ENCODE data around the gene KDM4C.
"Not testable (repeated sequence)": the region's sequence is repeated elsewhere in the genome, so short reads cannot be mapped to it uniquely, and the experiment has no call there.

Gene KDM4C

DNA sequence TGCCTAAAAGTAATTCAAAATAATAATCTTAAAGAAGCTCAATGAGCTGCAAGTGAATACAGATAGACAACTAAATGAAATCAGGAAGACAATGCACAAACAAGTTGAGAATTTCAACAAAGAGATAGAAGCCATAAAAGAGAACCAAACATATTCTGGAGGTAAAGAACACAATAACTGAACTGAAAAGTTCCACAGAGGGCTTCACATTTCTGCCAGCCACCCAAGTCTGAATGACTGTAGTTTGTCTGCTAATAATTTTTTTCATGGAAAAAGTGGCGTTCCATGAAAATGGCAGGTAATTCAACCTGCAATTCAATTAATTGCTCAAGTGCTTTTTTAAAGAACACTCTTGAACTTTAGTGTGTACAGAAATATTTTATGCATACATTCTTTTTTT, 251.3 kb downstream of the KDM4C start:
- Histone ChIP-seq H3F3A (ENCODE audit: insufficient read depth) (no peaks in the 10 kb centered on the region; the same call in 1 of the 2 replicates), H3K4me2 (ENCODE audit: low read depth, low read length, poor library complexity, severe bottlenecking) (no peak overlapping the region), H3K9me2 (replicated peaks; ENCODE audit: insufficient read depth, low read length) (no peaks in the 10 kb centered on the region), H3K79me2 (ENCODE audit: insufficient read depth, low read length) (no peaks in the 10 kb centered on the region), H3K27ac (ENCODE audit: low read depth, low read length) (no peak overlapping the region), H3K36me3 (ENCODE audit: low read length) (peaks cover 19% of the 10 kb centered on the region), H3K9ac (ENCODE audit: low read length) (no peak overlapping the region), H3K27me3 (ENCODE audit: low read length) (no peaks in the 10 kb centered on the region), H2AFZ (ENCODE audit: low read depth, low read length, severe bottlenecking) (no peak overlapping the region), H3K9me3 (ENCODE audit: insufficient read depth, low read length) (no peaks in the 10 kb centered on the region), H3K4me3 (ENCODE audit: insufficient read depth, low read length, poor library complexity, severe bottlenecking) (no peak overlapping the region), H4K20me1 (ENCODE audit: low read depth, low read length) (no peaks in the 10 kb centered on the region)
- TF ChIP-seq EZH2phosphoT487 (conservative IDR thresholded peaks at IDR 0.05; ENCODE audit: low read length), result no peak

DNA sequence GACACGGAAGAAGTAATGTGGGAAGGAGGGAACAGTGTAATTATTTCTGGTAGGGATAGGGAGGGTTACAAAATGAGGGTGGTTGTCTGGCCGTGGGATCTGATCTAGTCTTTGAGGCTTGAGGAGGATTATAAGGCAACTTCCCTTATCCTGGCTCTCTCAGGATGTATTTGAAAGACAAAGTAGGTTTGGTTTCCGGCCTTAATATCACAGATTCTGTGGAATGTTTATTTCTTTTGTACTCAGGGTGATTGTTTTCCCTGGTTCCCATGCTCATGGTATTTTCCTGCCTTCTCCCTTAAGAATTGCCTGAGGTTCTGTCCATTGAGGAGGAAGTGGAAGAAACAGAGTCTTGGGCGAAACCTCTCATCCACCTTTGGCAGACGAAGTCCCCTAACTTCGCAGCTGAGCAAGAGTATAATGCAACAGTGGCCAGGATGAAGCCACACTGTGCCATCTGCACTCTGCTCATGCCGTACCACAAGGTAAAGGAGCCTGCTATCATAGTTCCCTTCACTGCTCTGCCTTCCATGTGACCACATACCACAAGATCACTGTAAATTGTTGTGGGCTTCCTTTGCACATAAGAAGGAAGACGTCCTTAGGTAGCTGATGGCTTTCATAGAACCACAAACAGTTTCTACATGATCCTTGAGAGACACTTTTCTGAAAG, 253.8 kb downstream of the KDM4C start:
- H2AFZ ChIP-seq (ENCODE audit: low read depth, low read length, severe bottlenecking), result no peak overlapping the region
- H3K9me3 ChIP-seq (ENCODE audit: insufficient read depth, low read length), result no peaks in the 10 kb centered on the region
- no peak overlapping the region for H3K27ac ChIP-seq (ENCODE audit: low read depth, low read length)
- no peaks in the 10 kb centered on the region; the same call in 1 of the 2 replicates for H3F3A ChIP-seq (ENCODE audit: insufficient read depth)
- H3K4me2 ChIP-seq (ENCODE audit: low read depth, low read length, poor library complexity, severe bottlenecking), result no peak overlapping the region
- H3K9ac ChIP-seq (ENCODE audit: low read length), result no peak overlapping the region
- TF ChIP-seq, protein P1, sequence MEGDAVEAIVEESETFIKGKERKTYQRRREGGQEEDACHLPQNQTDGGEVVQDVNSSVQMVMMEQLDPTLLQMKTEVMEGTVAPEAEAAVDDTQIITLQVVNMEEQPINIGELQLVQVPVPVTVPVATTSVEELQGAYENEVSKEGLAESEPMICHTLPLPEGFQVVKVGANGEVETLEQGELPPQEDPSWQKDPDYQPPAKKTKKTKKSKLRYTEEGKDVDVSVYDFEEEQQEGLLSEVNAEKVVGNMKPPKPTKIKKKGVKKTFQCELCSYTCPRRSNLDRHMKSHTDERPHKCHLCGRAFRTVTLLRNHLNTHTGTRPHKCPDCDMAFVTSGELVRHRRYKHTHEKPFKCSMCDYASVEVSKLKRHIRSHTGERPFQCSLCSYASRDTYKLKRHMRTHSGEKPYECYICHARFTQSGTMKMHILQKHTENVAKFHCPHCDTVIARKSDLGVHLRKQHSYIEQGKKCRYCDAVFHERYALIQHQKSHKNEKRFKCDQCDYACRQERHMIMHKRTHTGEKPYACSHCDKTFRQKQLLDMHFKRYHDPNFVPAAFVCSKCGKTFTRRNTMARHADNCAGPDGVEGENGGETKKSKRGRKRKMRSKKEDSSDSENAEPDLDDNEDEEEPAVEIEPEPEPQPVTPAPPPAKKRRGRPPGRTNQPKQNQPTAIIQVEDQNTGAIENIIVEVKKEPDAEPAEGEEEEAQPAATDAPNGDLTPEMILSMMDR (IDR thresholded peaks at IDR 0.05; ENCODE audit: insufficient read depth, low read length, poor library complexity, severe bottlenecking), result no peak
- TF ChIP-seq EZH2phosphoT487 (conservative IDR thresholded peaks at IDR 0.05; ENCODE audit: low read length), result no peak
- H3K27me3 ChIP-seq (ENCODE audit: low read length), result no peaks in the 10 kb centered on the region
- H3K79me2 ChIP-seq (ENCODE audit: insufficient read depth, low read length), result no peaks in the 10 kb centered on the region
- no peaks in the 10 kb centered on the region for H3K9me2 ChIP-seq (replicated peaks; ENCODE audit: insufficient read depth, low read length)
- H3K4me3 ChIP-seq (ENCODE audit: insufficient read depth, low read length, poor library complexity, severe bottlenecking), result no peak overlapping the region
- H4K20me1 ChIP-seq (ENCODE audit: low read depth, low read length), result no peaks in the 10 kb centered on the region
- peaks cover 24% of the 10 kb centered on the region for H3K36me3 ChIP-seq (ENCODE audit: low read length)

DNA sequence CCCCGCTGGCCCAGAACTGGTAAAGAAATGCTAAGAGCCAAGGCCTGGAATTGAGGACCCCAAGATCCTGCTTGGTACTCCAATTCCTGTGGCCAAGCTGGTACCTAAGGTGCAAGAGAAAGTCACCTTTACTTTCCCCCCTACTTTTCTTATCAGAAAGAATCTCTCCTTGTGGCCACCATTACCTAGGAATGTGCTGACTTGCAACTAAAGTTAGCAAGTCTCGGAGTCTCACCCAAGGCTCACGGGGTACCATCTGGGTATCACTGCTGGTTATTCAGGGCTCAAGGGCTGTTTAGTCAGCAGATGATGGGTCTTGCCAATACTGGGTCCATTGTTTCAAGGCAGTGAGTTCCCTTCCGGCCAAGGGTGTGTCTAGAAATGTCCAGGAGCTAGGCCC, 270.2 kb downstream of the KDM4C start:
- no peaks in the 10 kb centered on the region for H3F3A ChIP-seq (ENCODE audit: insufficient read depth)
- H3K27me3 ChIP-seq (ENCODE audit: low read length), result no peaks in the 10 kb centered on the region
- no peaks in the 10 kb centered on the region for H3K79me2 ChIP-seq (ENCODE audit: insufficient read depth, low read length)
- no peak overlapping the region for H3K27ac ChIP-seq (ENCODE audit: low read depth, low read length)
- no peak overlapping the region for H2AFZ ChIP-seq (ENCODE audit: low read depth, low read length, severe bottlenecking)
- no peaks in the 10 kb centered on the region for H3K36me3 ChIP-seq (ENCODE audit: low read length)
- TF ChIP-seq EZH2phosphoT487 (conservative IDR thresholded peaks at IDR 0.05; ENCODE audit: low read length), result no peak
- TF ChIP-seq, protein P1 (IDR thresholded peaks at IDR 0.05; ENCODE audit: insufficient read depth, low read length, poor library complexity, severe bottlenecking), result no peak
- no peak overlapping the region for H3K4me2 ChIP-seq (ENCODE audit: low read depth, low read length, poor library complexity, severe bottlenecking)
- H4K20me1 ChIP-seq (ENCODE audit: low read depth, low read length), result no peaks in the 10 kb centered on the region
- no peaks in the 10 kb centered on the region for H3K9me2 ChIP-seq (replicated peaks; ENCODE audit: insufficient read depth, low read length)
- no peak overlapping the region for H3K4me3 ChIP-seq (ENCODE audit: insufficient read depth, low read length, poor library complexity, severe bottlenecking)
- H3K9ac ChIP-seq (ENCODE audit: low read length), result no peak overlapping the region
- no peaks in the 10 kb centered on the region for H3K9me3 ChIP-seq (ENCODE audit: insufficient read depth, low read length)

DNA sequence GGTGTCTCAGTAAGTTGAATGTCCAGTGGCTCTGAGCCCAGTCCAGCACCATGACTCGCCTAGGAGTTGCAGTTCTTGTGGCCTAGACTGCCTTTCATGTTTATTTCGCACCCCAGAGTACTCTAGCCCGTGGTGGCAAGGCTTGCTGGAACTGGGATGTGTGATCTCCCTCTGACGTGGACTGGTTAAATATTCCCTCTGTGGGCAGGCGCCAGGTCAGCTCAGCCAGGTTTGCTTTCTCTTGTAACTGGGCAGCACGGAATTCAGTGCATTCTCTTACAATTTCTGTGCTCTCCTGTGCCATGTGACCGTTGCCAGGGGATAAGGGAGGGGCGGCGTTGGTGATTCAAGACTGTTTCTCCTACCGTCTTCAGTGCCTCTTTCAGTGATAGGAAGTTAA, 270.8 kb downstream of the KDM4C start:
- Histone ChIP-seq H2AFZ (ENCODE audit: low read depth, low read length, severe bottlenecking) (no peak overlapping the region), H3K9me2 (replicated peaks; ENCODE audit: insufficient read depth, low read length) (no peaks in the 10 kb centered on the region), H3K27me3 (ENCODE audit: low read length) (no peaks in the 10 kb centered on the region), H3K9me3 (ENCODE audit: insufficient read depth, low read length) (no peaks in the 10 kb centered on the region), H3K4me2 (ENCODE audit: low read depth, low read length, poor library complexity, severe bottlenecking) (no peak overlapping the region), H4K20me1 (ENCODE audit: low read depth, low read length) (no peaks in the 10 kb centered on the region), H3F3A (ENCODE audit: insufficient read depth) (no peaks in the 10 kb centered on the region), H3K4me3 (ENCODE audit: insufficient read depth, low read length, poor library complexity, severe bottlenecking) (no peak overlapping the region), H3K27ac (ENCODE audit: low read depth, low read length) (no peak overlapping the region), H3K36me3 (ENCODE audit: low read length) (no peaks in the 10 kb centered on the region), H3K79me2 (ENCODE audit: insufficient read depth, low read length) (no peaks in the 10 kb centered on the region), H3K9ac (ENCODE audit: low read length) (no peak overlapping the region)
- TF ChIP-seq EZH2phosphoT487 (conservative IDR thresholded peaks at IDR 0.05; ENCODE audit: low read length), result no peak
- TF ChIP-seq, protein P1 (IDR thresholded peaks at IDR 0.05; ENCODE audit: insufficient read depth, low read length, poor library complexity, severe bottlenecking), result no peak

DNA sequence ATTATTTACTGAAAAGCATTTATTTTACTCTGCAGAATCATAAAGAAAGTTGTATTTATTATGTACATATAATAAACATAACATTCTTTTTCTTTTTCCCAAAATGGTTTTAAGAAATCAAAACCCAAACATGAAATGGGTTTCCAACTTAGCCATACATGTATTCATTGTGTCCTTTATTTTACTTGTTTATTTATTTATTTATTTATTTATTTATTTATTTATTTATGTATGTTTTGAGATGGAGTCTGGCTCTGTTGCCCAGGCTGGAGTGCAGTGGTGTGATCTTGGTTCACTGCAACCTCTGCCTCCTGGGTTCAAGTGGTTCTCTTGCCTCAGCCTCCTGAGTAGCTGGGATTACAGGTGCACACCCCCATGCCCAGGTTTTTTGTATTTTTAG, 273.2 kb downstream of the KDM4C start:
- H4K20me1 ChIP-seq (ENCODE audit: low read depth, low read length); H3K4me3 ChIP-seq (ENCODE audit: insufficient read depth, low read length, poor library complexity, severe bottlenecking); H3K36me3 ChIP-seq (ENCODE audit: low read length); H3K79me2 ChIP-seq (ENCODE audit: insufficient read depth, low read length); H3K4me2 ChIP-seq (ENCODE audit: low read depth, low read length, poor library complexity, severe bottlenecking); H2AFZ ChIP-seq (ENCODE audit: low read depth, low read length, severe bottlenecking); H3K9me3 ChIP-seq (ENCODE audit: insufficient read depth, low read length); H3K9me2 ChIP-seq (replicated peaks; ENCODE audit: insufficient read depth, low read length); H3K27ac ChIP-seq (ENCODE audit: low read depth, low read length); H3F3A ChIP-seq (ENCODE audit: insufficient read depth); H3K9ac ChIP-seq (ENCODE audit: low read length); H3K27me3 ChIP-seq (ENCODE audit: low read length): not testable (repeated sequence)

Data from SU-DHL-6 (cell line).